Activated naive CD4-positive, alpha-beta T cell treated with anti-CD3 and anti-CD28 coated beads, Interleukin-2, amount 50 U/mL, for 24 hours (primary cell): ENCODE results near the gene RALGPS1.
A peak's percentile ranks its signal among the peaks of the same experiment; 100 is the strongest.

Experiments
- H3K27ac Mint-ChIP-seq: one replicate; pipeline ENCODE4 v1.8.0; 2021; ENCODE audit warnings: mild to moderate bottlenecking, mixed read lengths
- H3K27me3 Mint-ChIP-seq: one replicate; pipeline ENCODE4 v1.8.0; 2021; ENCODE audit warnings: mixed read lengths
- H3K36me3 Mint-ChIP-seq: one replicate; pipeline ENCODE4 v1.8.0; 2021; ENCODE audit warnings: mixed read lengths
- H3K4me1 Mint-ChIP-seq: one replicate; pipeline ENCODE4 v1.8.0; 2021; ENCODE audit warnings: mixed read lengths
- H3K4me3 Mint-ChIP-seq: one replicate; pipeline ENCODE4 v1.8.0; 2021; ENCODE audit warnings: mild to moderate bottlenecking, mixed read lengths
- H3K9me3 Mint-ChIP-seq: one replicate; pipeline ENCODE4 v1.8.0; 2021; ENCODE audit warnings: mixed read lengths

Gene RALGPS1

DNA sequence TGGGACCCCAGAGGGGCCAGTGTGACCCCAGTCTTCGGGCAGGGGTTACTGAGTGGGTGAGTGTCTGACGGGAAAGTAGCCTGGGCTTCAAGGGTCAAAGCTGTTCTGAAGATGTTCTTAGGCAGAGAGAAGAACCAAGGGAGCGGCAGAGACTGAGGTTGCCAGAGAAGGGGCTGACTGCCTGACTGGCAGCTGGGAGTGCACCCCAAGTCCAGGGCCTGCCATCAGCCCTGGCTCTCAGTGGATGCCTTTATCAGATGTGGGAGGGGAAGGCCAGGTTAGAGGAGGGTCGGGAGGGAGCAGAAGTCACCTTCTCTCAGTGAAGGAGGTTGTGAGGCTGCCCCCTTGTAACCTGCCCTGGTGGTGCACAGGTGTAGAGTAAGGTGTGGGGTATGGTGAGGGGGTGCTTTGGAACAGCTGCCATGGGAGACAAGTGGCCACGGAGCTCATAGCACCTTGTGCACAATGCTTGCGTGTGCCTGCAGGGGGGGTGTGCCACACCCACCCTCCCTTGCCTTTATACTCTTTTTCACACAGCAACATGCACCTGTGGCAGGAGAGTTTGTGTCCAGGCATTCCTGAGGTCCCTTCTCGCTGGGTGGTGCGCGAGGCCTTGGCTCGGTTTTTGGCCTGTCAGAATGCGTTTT is 18.9 kb downstream of the RALGPS1 start:
- H3K4me1 Mint-ChIP-seq = no peaks in the 10 kb centered on the region
- peaks cover 4% of the 10 kb centered on the region for H3K36me3 Mint-ChIP-seq
- no peak overlapping the region for H3K27ac Mint-ChIP-seq
- no peaks in the 10 kb centered on the region for H3K9me3 Mint-ChIP-seq
- H3K27me3 Mint-ChIP-seq = no peaks in the 10 kb centered on the region
- no peak overlapping the region for H3K4me3 Mint-ChIP-seq

DNA sequence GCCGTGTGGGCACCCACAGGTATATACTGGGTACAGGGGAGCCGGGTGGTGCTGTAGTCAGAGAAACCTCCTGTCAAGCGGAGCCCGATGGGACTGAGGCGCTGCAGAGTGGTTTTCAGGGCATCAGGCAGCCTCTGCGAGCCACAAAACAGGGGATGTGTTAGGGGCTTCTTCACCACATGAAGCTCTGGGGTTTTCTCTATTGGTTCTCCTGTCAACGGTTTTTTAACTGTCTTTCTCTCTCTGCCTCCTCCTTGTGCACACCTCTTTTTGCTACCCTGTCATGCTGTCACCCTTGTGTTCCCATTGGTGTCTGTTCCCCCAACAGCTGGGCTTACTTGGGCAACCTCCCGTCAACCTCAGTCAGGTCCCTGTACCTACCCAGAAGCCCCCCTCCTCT is 19.9 kb downstream of the RALGPS1 start:
- Mint-ChIP-seq H3K27ac (no peak overlapping the region), H3K4me3 (no peak overlapping the region), H3K9me3 (no peaks in the 10 kb centered on the region)

GRCh38 chr9:126935630-126936029 is 21.0 kb downstream of the RALGPS1 start:
- H3K9me3 Mint-ChIP-seq = no peaks in the 10 kb centered on the region
- no peaks in the 10 kb centered on the region for H3K36me3 Mint-ChIP-seq
- H3K27ac Mint-ChIP-seq = no peak overlapping the region
- no peaks in the 10 kb centered on the region for H3K27me3 Mint-ChIP-seq
- H3K4me3 Mint-ChIP-seq = no peak overlapping the region
- H3K4me1 Mint-ChIP-seq = peaks cover 3% of the 10 kb centered on the region

More for the DNA sequence above, 19.9 kb downstream of the RALGPS1 start:
- H3K36me3 Mint-ChIP-seq = no peaks in the 10 kb centered on the region
- no peaks in the 10 kb centered on the region for H3K27me3 Mint-ChIP-seq
- H3K4me1 Mint-ChIP-seq = no peaks in the 10 kb centered on the region

DNA sequence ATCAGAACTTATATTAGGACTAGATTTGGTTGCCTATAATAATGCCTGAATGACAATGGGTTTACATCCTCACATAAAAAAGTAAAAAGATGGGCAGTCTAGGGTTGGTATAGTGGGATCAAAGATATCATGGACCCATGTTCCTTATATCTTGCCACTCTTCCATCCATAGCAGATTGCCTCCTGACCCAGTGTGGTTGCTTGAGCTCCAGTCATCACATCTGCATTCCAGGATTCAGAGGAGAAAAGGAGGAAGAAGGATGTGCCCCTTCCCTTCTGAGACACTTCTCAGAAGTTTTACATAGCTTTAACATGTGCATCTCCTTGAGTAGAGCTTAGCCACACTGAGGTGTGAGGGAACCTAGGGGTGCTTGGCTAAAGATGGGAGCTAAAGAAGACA is 22.9 kb downstream of the RALGPS1 start:
- no peak overlapping the region for H3K27ac Mint-ChIP-seq
- H3K4me1 Mint-ChIP-seq = peaks cover 9% of the 10 kb centered on the region
- H3K27me3 Mint-ChIP-seq = no peaks in the 10 kb centered on the region
- no peak overlapping the region for H3K4me3 Mint-ChIP-seq
- H3K36me3 Mint-ChIP-seq = no peaks in the 10 kb centered on the region
- no peaks in the 10 kb centered on the region for H3K9me3 Mint-ChIP-seq

GRCh38 chr9:126938327-126938726 is 23.7 kb downstream of the RALGPS1 start:
- no peaks in the 10 kb centered on the region for H3K36me3 Mint-ChIP-seq
- H3K27me3 Mint-ChIP-seq = no peaks in the 10 kb centered on the region
- peak overlapping the region; percentile 69 for H3K27ac Mint-ChIP-seq
- no peak overlapping the region for H3K4me3 Mint-ChIP-seq
- H3K9me3 Mint-ChIP-seq = no peaks in the 10 kb centered on the region
- H3K4me1 Mint-ChIP-seq = peaks cover 9% of the 10 kb centered on the region

DNA sequence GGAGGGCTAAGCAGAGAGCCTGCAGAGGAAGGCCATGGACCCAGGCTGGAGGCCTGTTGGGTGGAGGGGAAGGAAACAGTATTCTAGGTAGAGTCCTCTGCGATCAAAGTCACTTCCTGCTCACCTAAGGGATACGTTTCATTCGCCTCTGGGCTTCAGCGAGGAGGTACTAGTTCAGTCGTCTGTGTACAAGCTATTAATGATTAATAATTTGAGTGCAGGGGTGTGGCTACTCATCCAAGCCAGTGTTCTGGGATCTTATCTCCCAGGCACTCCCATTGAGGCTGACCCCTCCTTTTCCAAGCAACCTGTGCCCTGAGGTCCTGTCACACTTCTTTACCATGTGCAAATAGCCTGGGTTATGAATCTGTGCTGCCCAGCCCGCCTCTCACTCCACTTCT is 25.2 kb downstream of the RALGPS1 start:
- H3K4me3 Mint-ChIP-seq = no peak overlapping the region
- no peaks in the 10 kb centered on the region for H3K9me3 Mint-ChIP-seq
- no peak overlapping the region for H3K27ac Mint-ChIP-seq
- no peaks in the 10 kb centered on the region for H3K36me3 Mint-ChIP-seq
- H3K4me1 Mint-ChIP-seq = peaks cover 9% of the 10 kb centered on the region
- no peaks in the 10 kb centered on the region for H3K27me3 Mint-ChIP-seq

DNA sequence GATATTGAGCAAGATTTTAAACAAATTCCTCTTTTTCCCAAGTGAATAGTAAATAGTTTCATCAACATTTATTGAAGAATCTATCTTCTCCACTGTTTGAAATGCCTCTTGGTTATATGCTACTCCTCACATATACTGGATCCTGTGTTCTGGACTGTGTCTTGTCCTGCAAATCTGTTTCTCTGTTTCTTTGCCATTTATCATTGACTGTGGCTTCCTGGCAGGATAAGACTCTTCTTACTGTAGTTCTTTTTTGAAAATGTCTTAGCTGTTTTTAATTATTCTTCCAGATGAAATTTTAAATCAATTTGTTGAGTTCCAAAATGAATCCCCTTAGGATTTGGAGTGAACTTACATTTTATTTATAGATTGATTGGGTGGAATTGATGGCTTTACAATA is 27.8 kb downstream of the RALGPS1 start:
- Mint-ChIP-seq H3K4me3 (no peak overlapping the region), H3K27ac (no peak overlapping the region), H3K4me1 (peaks cover 9% of the 10 kb centered on the region), H3K36me3 (no peaks in the 10 kb centered on the region), H3K9me3 (no peaks in the 10 kb centered on the region), H3K27me3 (peaks cover 5% of the 10 kb centered on the region)

GRCh38 chr9:126945682-126946081 is 31.1 kb downstream of the RALGPS1 start:
- no peaks in the 10 kb centered on the region for H3K9me3 Mint-ChIP-seq
- H3K36me3 Mint-ChIP-seq = no peaks in the 10 kb centered on the region
- peaks cover 5% of the 10 kb centered on the region for H3K27me3 Mint-ChIP-seq
- no peak overlapping the region for H3K4me3 Mint-ChIP-seq
- no peak overlapping the region for H3K27ac Mint-ChIP-seq
- peaks cover 6% of the 10 kb centered on the region for H3K4me1 Mint-ChIP-seq

- Mint-ChIP-seq H3K9me3 (no peaks in the 10 kb centered on the region), H3K4me3 (no peak overlapping the region), H3K27ac (no peak overlapping the region), H3K36me3 (no peaks in the 10 kb centered on the region), H3K4me1 (no peaks in the 10 kb centered on the region), H3K27me3 (peaks cover 5% of the 10 kb centered on the region)
Measured at GRCh38 chr9:126947529-126947928, 32.9 kb downstream of the RALGPS1 start.

GRCh38 chr9:126952205-126952977 is 37.8 kb downstream of the RALGPS1 start:
- Mint-ChIP-seq H3K9me3 (no peaks in the 10 kb centered on the region), H3K4me3 (no peak overlapping the region), H3K27ac (no peak overlapping the region), H3K36me3 (no peaks in the 10 kb centered on the region), H3K27me3 (peaks cover 3% of the 10 kb centered on the region), H3K4me1 (no peaks in the 10 kb centered on the region)

- H3K4me1 Mint-ChIP-seq = no peaks in the 10 kb centered on the region
- no peaks in the 10 kb centered on the region for H3K36me3 Mint-ChIP-seq
- no peak overlapping the region for H3K27ac Mint-ChIP-seq
- H3K9me3 Mint-ChIP-seq = no peaks in the 10 kb centered on the region
- H3K4me3 Mint-ChIP-seq = no peak overlapping the region
- H3K27me3 Mint-ChIP-seq = peaks cover 3% of the 10 kb centered on the region
Measured at GRCh38 chr9:126953041-126953809, 38.6 kb downstream of the RALGPS1 start.

- Mint-ChIP-seq H3K4me1 (no peaks in the 10 kb centered on the region), H3K4me3 (no peak overlapping the region), H3K27ac (no peak overlapping the region), H3K27me3 (peaks cover 7% of the 10 kb centered on the region), H3K36me3 (no peaks in the 10 kb centered on the region), H3K9me3 (no peaks in the 10 kb centered on the region)
Measured at GRCh38 chr9:126955811-126956210, 41.2 kb downstream of the RALGPS1 start.

DNA sequence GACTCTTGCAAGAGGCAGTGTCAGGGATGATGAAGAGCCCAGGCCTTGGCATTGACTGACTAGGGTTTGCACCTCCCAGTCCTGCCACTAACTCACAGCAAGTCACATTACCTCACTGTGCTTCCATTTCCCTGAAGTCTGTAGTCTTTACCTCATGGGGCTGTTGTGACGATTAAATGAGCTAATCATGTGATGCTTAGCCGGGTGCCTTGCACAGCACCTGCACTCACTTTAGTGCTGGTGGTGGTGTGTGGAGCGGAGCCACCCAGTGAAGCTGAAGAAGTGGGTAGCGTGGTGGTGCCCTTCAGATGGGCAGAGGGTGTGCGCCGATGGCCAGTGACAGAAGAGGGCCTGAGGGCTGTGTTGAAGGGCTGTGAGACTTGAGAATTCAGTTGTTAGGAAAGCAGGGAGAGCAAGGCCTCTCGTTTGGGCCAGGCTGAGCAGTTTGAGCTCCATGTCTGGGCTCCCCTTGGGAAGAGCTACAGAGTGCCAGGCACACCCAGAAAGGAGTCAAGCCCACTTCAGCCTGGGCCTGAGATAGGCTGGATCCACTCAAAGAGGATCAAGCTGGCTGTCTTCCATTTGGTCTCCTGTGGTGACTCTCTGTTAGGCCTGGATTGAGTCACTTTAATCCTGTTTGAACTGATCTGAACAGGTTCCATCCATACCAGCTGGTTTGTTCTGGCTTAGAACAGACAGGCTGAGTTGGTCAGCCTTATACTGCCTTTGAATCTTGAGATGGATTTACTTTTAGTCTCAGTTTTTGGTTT is 42.5 kb downstream of the RALGPS1 start:
- Mint-ChIP-seq H3K9me3 (no peaks in the 10 kb centered on the region), H3K27me3 (peaks cover 9% of the 10 kb centered on the region), H3K27ac (no peak overlapping the region), H3K36me3 (no peaks in the 10 kb centered on the region), H3K4me3 (no peak overlapping the region), H3K4me1 (no peaks in the 10 kb centered on the region)

DNA sequence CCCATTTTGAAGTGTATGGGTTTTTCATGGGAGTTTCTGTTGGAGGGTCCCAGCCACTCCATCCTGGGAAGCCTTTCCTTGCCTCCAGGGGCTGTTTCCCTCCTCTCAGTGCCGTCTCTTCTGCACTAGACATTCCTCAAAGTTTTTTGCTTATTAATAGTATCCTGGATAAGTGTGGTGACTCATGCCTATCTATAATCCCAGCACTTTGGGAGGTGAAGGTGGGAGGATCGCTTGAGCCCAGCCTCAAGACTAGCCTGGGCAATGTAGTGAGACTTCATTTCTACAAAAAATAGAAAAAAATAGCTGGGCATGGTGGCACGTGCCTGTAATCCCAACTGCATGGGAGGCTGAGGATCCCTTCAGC is 43.1 kb downstream of the RALGPS1 start:
- H3K36me3 Mint-ChIP-seq = no peaks in the 10 kb centered on the region
- no peaks in the 10 kb centered on the region for H3K4me1 Mint-ChIP-seq
- no peaks in the 10 kb centered on the region for H3K9me3 Mint-ChIP-seq
- peaks cover 9% of the 10 kb centered on the region for H3K27me3 Mint-ChIP-seq
- no peak overlapping the region for H3K27ac Mint-ChIP-seq
- H3K4me3 Mint-ChIP-seq = no peak overlapping the region

- no peaks in the 10 kb centered on the region for H3K36me3 Mint-ChIP-seq
- H3K27ac Mint-ChIP-seq = no peak overlapping the region
- peaks cover 6% of the 10 kb centered on the region for H3K27me3 Mint-ChIP-seq
- no peaks in the 10 kb centered on the region for H3K9me3 Mint-ChIP-seq
- H3K4me1 Mint-ChIP-seq = no peaks in the 10 kb centered on the region
- no peak overlapping the region for H3K4me3 Mint-ChIP-seq
Measured at GRCh38 chr9:126959336-126959735, 44.8 kb downstream of the RALGPS1 start.
